K562 (cell line): ENCODE data around the gene PFKFB2. TPM values are rescaled to one million over a fixed set of nuclear protein-coding genes. Genes with fewer than 3 reads are reported as not detected.
A peak's percentile ranks its signal among the peaks of the same experiment; 100 is the strongest.

Source experiments
- BMI1 ChIP-seq: fragments of 150-350 bp; IDR thresholded peaks from 2 replicates; pipeline ENCODE4 v1.6.1; 2014; ENCODE audit warnings: low read length
- BRF1 ChIP-seq: IDR thresholded peaks from 3 replicates; pipeline ENCODE4 v1.6.1; 2011; ENCODE audit warnings: borderline replicate concordance, mild to moderate bottlenecking; ENCODE audit not compliant: insufficient read length; ENCODE audit errors: extremely low read depth
- HMGN3 ChIP-seq: IDR thresholded peaks from 2 replicates; pipeline ENCODE4 v1.6.1; 2011; ENCODE audit warnings: borderline replicate concordance, low read depth, mild to moderate bottlenecking, mixed read lengths, low read length; ENCODE audit not compliant: insufficient read length; ENCODE audit errors: extremely low read depth
- ILF3 ChIP-seq: fragments of 450-650 bp; IDR thresholded peaks from 2 replicates; pipeline ENCODE4 v1.6.1; 2018; ENCODE audit warnings: antibody characterized with exemption, mild to moderate bottlenecking, moderate library complexity, borderline replicate concordance
- MCM7 ChIP-seq, 2 experiments: fragments of 450-650 bp; IDR thresholded peaks; 2 replicates each; pipeline ENCODE4 v1.6.1; 2016 to 2018
- POLR3G ChIP-seq: IDR thresholded peaks from 2 replicates; pipeline ENCODE4 v1.6.1; 2011; ENCODE audit not compliant: insufficient read length, insufficient replicate concordance; ENCODE audit errors: extremely low read depth
- RBM22 ChIP-seq: fragments of 200-400 bp; formaldehyde crosslinking; IDR thresholded peaks from 2 replicates; pipeline ENCODE4 v1.6.1; 2018; ENCODE audit warnings: low read length, low read depth; ENCODE audit not compliant: poor library complexity, severe bottlenecking
- SP2 ChIP-seq: IDR thresholded peaks from 2 replicates; pipeline ENCODE4 v1.6.1; 2011; ENCODE audit warnings: mild to moderate bottlenecking, low read depth, low read length, moderate library complexity; ENCODE audit not compliant: poor library complexity, severe bottlenecking; ENCODE audit errors: extremely low read depth
- TRIM24 ChIP-seq, 2 experiments: fragments of 450-650 bp; IDR thresholded peaks; 2 replicates each; pipeline ENCODE4 v1.6.1; 2016
- polyA plus RNA-seq, 8 experiments: library from polyadenylated mRNA; depleted of rRNA in 4 of 8; stranded (reverse) in 5 of 8; unstranded in 3 of 8; fragments of >200 nt; fragmentation: Nextera tagmentation in 2 of 8; fragmentation: Illumina TruSeq in 1 of 8; extraction: Ambion mirVana in 2 of 8; extraction: Trizol in 1 of 8; gene quantifications; 2 replicates each; pipeline versions ENCODE4 v1.2.1 to v1.2.3, GENCODE V29; 2011 to 2014; ENCODE audit warnings: inconsistent platforms in 1 of 8, missing spikeins in 1 of 8
- total RNA-seq, 7 experiments: library from RNA; depleted of rRNA in 6 of 7; stranded (reverse); fragments of >200 nt in 6 of 7; fragmentation: Illumina TruSeq in 2 of 7; extraction: Trizol in 2 of 7; gene quantifications; 2 replicates each; pipeline versions ENCODE4 v1.2.1 to v1.2.3, GENCODE V29; 2011 to 2021; ENCODE audit warnings: low replicate concordance in 1 of 7
- TF ChIP-seq, protein P1 (sequence below): fragments of 250-450 bp; sonication (Bioruptor Pico); IDR thresholded peaks from 2 replicates; pipeline ENCODE4 v1.4.0; 2020
- TF ChIP-seq, protein P2 (sequence below), 2 experiments: fragments of 450-650 bp; IDR thresholded peaks; 2 replicates each; pipeline ENCODE4 v1.6.1; 2016; ENCODE audit warnings: mild to moderate bottlenecking in 2 of 2, borderline replicate concordance in 1 of 2, low read depth in 1 of 2, moderate library complexity in 1 of 2
- TF ChIP-seq, protein P3 (sequence below): fragments of 250-450 bp; sonication (Bioruptor Pico); IDR thresholded peaks from 2 replicates; pipeline ENCODE4 v1.8.0; 2022; ENCODE audit warnings: moderate library complexity, mild to moderate bottlenecking, inconsistent platforms
- TF ChIP-seq, protein P4 (sequence below): fragments of 250-450 bp; sonication (Bioruptor Pico); IDR thresholded peaks from 2 replicates; pipeline ENCODE4 v1.8.0; 2021; ENCODE audit warnings: moderate library complexity, mild to moderate bottlenecking, inconsistent platforms

Gene PFKFB2
- total and polyA plus RNA-seq, 9 of the 15 experiments (the other 6 are each of a cell fraction or from before 2014, with no cell fraction given), result 6.9 to 26.0 (median 16.4) TPM

DNA sequence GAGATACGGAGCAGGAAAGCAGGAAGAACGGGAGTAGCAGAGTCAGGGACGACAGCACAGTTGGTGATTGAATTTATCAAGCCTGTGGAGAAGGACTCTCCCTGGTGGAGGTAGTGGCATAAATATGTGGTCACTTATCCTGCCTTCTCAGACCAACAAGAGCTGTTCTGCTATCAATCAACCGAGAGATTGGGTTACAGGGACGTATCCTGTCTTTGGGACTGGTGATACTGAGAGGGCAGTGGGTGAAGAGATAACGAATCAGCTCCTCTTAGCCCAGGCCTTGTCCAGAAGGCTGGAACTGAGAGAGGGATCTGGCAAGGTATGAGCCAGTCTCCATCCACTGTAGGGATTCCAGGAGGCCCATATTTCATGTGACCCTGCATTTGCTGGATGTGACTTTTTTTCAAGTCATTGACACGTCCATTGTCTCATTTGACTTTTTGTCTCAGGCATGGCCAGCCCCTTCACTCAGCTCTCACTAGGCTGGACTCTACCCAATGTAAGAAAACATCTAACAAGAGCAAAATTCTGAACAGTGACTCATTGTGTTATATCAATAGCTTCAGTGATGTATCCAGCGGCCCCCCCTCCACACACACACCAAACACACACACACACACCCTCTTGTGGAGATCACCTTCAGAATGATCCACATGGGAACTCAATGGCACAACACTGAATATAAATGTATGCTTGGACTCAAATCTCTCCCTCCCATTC is 31.8 kb upstream of the PFKFB2 start (continued):
- TF ChIP-seq, protein P1, sequence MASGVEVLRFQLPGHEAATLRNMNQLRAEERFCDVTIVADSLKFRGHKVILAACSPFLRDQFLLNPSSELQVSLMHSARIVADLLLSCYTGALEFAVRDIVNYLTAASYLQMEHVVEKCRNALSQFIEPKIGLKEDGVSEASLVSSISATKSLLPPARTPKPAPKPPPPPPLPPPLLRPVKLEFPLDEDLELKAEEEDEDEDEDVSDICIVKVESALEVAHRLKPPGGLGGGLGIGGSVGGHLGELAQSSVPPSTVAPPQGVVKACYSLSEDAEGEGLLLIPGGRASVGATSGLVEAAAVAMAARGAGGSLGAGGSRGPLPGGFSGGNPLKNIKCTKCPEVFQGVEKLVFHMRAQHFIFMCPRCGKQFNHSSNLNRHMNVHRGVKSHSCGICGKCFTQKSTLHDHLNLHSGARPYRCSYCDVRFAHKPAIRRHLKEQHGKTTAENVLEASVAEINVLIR (CRISPR knock-in tag), result peak; percentile 52; the same call in 1 of the 2 replicates
- TF ChIP-seq, protein P2, sequence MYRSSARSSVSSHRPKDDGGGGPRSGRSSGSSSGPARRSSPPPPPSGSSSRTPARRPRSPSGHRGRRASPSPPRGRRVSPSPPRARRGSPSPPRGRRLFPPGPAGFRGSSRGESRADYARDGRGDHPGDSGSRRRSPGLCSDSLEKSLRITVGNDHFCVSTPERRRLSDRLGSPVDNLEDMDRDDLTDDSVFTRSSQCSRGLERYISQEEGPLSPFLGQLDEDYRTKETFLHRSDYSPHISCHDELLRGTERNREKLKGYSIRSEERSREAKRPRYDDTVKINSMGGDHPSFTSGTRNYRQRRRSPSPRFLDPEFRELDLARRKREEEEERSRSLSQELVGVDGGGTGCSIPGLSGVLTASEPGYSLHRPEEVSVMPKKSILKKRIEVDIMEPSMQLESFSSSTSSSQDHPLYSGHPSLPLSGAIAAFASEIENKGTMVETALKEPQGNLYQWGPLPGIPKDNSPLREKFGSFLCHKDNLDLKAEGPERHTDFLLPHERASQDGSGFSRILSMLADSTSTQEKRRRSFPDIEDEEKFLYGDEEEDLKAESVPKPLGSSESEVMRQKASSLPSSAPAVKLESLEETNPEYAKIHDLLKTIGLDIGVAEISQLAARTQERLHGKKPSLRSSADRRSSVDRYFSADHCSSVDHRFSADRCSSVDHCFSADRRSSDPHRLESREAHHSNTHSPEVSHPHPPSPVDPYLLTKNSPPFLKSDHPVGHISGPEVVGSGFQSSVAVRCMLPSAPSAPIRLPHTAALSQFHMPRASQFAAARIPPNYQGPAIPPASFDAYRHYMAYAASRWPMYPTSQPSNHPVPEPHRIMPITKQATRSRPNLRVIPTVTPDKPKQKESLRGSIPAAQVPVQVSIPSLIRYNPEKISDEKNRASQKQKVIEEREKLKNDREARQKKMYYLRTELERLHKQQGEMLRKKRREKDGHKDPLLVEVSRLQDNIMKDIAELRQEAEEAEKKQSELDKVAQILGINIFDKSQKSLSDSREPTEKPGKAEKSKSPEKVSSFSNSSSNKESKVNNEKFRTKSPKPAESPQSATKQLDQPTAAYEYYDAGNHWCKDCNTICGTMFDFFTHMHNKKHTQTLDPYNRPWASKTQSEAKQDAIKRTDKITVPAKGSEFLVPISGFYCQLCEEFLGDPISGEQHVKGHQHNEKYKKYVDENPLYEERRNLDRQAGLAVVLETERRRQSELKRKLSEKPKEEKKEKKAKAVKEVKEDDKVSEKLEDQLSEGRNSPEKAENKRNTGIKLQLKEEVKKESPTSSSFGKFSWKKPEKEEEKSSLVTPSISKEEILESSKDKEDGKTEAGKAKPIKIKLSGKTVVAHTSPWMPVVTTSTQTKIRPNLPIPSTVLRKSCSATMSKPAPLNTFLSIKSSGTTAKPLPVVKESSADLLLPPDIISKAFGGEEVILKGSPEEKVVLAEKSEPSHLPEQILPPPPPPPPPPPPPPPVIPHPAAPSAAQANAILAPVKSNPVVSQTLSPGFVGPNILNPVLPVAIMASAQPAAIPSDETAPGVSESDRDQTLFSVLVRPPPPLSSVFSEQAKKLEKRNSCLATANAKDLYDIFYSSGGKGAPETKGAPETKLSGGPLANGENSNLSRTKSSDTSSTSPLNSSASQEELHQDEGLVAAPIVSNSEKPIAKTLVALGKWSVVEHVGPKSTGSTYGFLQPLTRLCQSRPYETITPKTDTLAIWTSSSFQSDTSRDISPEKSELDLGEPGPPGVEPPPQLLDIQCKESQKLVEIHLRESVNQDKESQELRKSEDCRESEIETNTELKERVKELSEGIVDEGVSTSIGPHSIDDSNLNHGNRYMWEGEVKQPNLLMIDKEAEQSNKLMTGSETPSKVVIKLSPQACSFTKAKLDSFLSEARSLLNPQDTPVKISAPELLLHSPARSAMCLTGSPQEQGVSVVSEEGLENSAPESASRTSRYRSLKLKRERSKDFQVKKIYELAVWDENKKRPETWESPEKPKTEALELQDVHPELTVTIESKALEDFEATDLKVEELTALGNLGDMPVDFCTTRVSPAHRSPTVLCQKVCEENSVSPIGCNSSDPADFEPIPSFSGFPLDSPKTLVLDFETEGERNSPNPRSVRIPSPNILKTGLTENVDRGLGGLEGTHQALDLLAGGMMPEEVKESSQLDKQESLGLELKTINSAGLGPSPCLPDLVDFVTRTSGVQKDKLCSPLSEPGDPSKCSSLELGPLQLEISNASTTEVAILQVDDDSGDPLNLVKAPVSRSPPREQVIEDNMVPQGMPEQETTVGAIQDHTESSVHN (IDR thresholded peaks at IDR 0.05; ENCODE audit: borderline replicate concordance in 1 of 2, low read depth in 1 of 2), result no peak
- no peak for TF ChIP-seq POLR3G
- TF ChIP-seq MCM7 (IDR thresholded peaks at IDR 0.05), result no peak
- no peak for TF ChIP-seq SP2
- no peak for TF ChIP-seq RBM22
- TF ChIP-seq, protein P3, sequence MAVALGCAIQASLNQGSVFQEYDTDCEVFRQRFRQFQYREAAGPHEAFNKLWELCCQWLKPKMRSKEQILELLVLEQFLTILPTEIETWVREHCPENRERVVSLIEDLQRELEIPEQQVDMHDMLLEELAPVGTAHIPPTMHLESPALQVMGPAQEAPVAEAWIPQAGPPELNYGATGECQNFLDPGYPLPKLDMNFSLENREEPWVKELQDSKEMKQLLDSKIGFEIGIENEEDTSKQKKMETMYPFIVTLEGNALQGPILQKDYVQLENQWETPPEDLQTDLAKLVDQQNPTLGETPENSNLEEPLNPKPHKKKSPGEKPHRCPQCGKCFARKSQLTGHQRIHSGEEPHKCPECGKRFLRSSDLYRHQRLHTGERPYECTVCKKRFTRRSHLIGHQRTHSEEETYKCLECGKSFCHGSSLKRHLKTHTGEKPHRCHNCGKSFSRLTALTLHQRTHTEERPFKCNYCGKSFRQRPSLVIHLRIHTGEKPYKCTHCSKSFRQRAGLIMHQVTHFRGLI (CRISPR knock-in tag), result peak; percentile 69; the same call in 1 of the 2 replicates
- TF ChIP-seq ILF3, result no peak
- TF ChIP-seq, protein P4, sequence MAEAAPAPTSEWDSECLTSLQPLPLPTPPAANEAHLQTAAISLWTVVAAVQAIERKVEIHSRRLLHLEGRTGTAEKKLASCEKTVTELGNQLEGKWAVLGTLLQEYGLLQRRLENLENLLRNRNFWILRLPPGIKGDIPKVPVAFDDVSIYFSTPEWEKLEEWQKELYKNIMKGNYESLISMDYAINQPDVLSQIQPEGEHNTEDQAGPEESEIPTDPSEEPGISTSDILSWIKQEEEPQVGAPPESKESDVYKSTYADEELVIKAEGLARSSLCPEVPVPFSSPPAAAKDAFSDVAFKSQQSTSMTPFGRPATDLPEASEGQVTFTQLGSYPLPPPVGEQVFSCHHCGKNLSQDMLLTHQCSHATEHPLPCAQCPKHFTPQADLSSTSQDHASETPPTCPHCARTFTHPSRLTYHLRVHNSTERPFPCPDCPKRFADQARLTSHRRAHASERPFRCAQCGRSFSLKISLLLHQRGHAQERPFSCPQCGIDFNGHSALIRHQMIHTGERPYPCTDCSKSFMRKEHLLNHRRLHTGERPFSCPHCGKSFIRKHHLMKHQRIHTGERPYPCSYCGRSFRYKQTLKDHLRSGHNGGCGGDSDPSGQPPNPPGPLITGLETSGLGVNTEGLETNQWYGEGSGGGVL (CRISPR knock-in tag), result no peak
- no peak for TF ChIP-seq BMI1
- peak; percentile 97 for TF ChIP-seq HMGN3
- peak; percentile 90 to 92 for TF ChIP-seq TRIM24 (IDR thresholded peaks at IDR 0.05)
- TF ChIP-seq BRF1, result no peak
